GM21717 (cell line): ENCODE results near the gene PCLO.
"Not testable (repeated sequence)": the region's sequence is repeated elsewhere in the genome, so short reads cannot be mapped to it uniquely, and the experiment has no call there.

Experiments
- ATAC-seq: cut with Tn5 transposase; IDR thresholded peaks from one replicate; pipeline ENCODE4 v1.9.1; 2021; ENCODE audit warnings: mild to moderate bottlenecking, moderate library complexity; ENCODE audit not compliant: unreplicated experiment

The PCLO gene

DNA sequence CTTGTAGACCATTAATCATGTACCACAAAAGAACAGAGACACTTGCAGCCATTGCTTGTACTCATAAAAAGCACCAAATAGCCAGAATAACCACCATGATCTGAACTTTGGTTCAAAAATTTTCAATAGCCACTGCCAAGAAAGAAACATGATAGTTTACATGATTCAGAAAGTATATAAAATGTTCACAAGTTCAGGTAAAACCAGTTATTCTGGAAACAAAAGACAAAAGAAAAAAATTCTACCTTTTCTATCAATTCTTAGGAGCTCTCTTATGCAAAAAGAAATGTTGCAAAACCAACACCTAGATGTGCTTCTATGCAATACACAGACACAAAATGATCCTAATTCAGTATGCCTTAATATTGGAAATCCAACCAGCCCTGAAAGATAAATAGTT lies 108.7 kb downstream of the PCLO start:
- ATAC-seq: no peak

DNA sequence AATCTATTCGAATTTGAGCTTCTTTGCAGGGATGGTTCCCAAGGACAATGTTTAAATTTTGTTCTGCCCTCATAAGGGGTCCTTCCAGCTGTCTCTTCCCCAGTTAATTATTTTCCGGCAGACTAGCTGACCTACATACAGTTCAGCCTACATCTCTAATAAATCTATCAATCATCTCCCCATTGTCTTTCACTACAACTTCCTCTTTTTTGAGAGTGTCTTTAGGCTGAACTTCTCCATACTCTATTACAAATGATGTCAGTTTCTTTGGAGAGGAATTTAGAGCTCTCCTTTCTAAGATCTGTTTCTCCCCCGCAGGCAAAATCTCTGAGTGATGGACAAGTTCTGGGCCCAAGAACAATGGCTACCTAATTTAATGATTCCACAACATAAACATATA lies 122.2 kb downstream of the PCLO start:
- ATAC-seq: no peak

DNA sequence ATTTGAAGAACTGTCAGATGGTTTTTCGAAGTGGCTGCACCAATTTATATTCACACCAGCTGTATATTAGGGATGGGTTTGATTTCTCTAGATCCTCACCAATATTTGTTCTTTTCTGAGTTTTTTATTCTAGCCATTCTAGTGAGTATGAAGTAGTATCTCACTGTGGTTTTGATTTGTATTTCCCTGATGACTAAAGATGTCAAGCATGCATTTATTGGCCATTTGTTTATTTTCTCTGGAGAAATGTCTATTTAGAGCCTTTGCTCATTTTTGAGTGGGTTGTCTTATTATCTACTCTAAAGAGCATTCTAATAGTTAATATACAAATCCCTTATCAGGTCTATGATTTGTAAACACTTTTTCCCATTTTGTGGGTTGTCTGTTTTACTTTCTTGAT lies 123.9 kb downstream of the PCLO start:
- no peak for ATAC-seq

- ATAC-seq: no peak
These were observed 125.8 kb downstream of the PCLO start for GRCh38 chr7:83036721-83037380.

DNA sequence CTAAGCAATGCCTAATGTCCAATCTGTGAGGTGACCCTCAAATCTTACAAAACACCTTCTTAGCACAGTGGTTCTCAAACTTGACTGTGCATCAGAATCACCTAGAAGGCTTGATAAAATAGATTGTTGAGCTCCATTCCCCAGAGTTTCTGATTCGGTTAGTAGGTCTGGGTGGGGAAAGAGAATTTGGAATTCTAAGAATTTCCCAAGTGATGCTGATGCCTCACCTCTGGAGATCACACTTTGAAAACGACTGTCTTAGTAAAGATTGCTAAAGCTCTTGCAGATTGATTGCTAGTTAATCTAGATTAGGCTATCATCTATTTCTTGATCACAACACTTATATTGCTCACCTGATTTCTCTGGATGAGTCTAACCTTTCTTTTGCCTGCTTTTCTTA lies 126.6 kb downstream of the PCLO start:
- ATAC-seq: no peak

DNA sequence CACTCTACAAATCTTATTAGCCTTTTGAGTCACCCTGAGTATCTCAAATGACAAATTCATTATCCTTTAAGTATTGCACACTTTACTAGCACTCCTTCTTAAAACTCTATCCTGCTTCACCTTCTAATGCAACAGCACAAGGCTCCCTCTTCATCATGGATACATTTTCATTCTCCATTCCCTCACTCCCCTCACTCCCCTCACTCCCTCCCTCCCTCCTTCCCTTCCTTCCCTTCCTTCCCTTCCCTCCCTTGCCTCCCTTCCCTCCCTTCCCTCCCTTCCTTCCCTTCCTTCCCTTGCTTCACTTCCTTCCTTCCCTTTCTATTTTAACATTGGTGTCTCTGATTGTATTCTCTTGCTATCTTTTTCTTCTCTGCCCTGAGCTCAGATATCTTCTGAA lies 130.5 kb downstream of the PCLO start:
- ATAC-seq: no peak

- not testable (repeated sequence) for ATAC-seq
These were observed 138.6 kb downstream of the PCLO start for GRCh38 chr7:83023817-83024665.

DNA sequence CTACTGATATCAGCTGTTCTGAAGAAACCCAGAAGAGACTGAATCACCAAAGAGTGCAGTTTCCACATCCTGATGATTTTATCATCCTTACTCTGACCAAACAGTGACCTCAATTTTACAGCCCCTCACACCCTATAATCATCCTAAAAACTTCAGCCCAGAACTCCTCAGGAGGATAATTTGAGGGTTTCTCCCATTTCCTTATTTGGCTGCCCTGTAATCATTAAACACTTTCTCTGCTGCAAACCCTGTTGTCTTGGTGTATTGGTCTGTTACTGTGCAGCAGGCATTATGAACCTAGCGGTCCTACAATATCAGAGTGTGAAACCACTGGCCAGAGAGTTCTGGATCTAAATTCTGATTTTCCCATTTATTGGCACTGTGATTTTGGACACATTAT lies 141.7 kb downstream of the PCLO start:
- ATAC-seq: no peak

GRCh38 chr7:83020161-83020560 lies 142.5 kb downstream of the PCLO start:
- no peak for ATAC-seq

- ATAC-seq: no peak
These were observed 146.8 kb downstream of the PCLO start for GRCh38 chr7:83015916-83016315.

- no peak for ATAC-seq
These were observed 148.1 kb downstream of the PCLO start for GRCh38 chr7:83014546-83014945.

DNA sequence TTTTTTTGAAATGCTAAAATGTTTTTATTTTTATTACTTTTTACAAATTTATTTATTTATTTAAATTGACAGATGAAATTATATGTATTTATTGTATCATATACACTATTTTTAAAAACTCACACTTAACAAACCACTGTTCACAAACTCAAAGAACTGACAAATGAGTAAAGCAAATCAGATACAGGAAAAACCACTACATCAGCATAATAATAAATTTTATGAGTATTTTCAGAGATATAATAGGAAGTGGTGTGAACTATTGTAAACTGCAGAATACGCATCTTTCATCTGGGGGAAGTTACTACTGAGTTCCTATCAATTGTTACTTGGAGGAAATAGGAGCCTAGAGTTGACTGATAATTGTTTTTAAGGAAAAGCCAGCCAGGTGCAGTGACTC lies 150.7 kb downstream of the PCLO start:
- ATAC-seq: no peak

DNA sequence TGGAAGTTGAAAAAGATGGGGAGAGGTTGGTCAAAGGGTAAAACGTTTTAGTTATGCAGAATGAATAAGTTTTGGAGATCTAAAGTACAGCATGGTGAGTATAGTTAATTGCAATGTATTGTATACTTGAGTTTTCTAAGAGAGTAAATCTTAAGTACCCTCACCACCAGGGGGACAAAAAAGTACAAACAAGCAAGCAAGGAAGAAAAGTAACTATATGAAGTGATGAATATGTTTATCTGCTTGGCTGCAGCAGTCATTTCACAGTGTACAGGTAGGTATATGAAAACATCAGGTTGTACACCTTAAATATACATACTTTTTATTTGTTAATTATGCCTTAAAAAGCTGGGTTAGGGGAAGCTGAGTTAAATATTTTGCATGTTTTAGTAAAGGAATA lies 157.3 kb downstream of the PCLO start:
- no peak for ATAC-seq

- no peak for ATAC-seq
These were observed 161.2 kb downstream of the PCLO start for GRCh38 chr7:83001362-83002040.

DNA sequence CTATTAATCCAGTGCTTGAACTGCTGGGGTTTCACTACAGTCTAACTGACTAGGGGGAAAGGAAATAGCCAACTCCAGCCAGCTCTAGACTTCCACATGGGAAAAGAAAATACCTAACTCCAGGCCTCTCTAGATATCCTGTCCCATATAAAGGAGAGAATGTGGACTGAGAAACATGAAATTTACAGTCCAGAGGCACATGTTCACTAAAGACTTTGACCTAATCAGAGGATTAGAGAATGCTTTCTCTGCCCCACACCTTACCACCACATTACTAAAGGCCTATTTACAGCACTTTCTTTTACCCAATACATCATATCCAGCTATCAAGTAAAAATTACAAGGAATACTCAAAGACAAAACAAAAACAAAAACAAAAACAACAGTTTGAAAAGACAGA lies 164.2 kb downstream of the PCLO start:
- ATAC-seq: no peak

DNA sequence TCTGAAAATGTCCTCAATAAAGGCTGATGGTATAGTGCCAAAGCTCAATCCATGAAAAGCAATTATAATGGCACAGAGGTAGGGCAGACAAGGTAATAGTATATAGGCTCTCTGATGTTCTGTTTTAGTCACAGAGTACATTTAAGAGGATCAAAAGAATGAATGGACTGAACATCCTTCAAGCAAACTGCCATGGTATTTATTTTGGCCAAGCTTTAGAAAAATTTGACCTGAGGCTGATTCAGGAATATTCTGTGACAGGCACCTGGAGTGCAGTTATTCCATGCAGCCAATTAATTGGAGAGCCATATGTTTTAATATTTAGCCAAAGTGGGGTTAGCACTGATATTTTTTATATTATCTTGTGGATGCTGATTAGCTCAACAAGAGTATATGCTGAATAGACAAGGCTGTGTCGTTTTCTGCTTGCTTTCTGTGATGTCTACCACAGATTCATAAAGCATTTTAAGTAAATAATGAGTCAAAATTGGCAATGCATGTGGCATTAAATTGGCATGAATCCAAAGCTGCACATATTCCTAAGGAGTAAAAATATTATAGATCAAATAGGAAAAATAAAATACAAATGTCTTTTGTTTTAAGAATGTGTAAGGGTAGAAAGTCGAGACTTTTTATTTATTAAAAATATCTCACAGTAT lies 177.4 kb downstream of the PCLO start:
- ATAC-seq: no peak

DNA sequence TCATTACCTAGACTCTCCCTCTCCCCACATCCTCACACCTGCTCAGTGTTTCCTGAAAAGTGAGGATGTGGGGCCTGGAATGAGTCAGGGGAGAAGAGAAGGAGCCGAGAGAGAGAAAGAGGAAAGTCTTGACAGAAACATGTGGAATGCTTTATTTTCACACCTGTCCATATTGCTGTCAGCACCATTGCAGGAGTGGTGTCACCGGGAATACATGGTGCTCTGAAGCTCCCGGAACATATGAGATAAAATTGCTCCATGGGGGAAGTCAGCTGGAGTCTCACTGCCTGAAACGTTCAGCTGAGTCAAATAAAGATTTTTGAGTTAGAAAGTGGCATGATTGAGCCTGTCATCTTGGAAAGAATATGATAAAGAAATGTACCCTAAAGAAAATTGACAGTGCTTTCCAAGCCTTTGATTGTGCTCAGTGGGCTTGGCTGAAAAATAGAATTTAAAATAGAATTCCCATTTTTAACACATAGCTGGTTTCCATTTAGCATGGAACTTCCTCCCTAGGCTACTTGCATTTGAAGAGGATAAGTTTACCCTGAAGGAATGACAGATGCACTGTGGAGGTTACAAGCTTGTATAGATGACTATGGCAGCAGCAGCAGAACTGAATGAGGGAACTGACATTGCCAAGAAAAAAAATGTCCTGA lies 182.4 kb downstream of the PCLO start:
- no peak for ATAC-seq

- ATAC-seq: no peak
These were observed 186.7 kb downstream of the PCLO start for GRCh38 chr7:82975811-82976468.

DNA sequence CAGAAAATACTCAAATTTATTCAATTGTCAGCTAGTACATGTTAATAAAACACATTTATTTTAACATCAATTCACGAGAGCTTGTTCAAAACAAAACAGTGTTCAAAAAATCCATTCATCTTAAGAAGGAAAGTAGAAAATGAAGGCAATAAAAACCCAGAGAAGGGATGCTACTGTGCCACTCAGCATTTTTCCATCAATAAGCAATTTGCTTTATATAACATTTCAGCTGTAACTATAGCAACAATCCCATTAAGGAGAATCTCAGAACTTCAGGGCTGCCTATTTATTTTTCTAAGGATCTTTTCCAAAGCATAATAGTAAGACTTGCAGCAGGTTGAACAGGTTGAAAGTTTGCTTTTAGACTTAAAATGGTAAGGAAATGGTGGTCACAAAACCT lies 190.5 kb downstream of the PCLO start:
- ATAC-seq: no peak
